Peyer's patch (tissue), 4 donors: ENCODE data around the gene BAG5.

Source experiments
- POLR2A ChIP-seq, 2 donors: fragments of 450-650 bp; IDR thresholded peaks; one replicate each; pipeline ENCODE4 v1.5.1; 2017; ENCODE audit warnings: antibody characterized with exemption in 2 of 2, mild to moderate bottlenecking in 2 of 2, moderate library complexity in 2 of 2
- TF ChIP-seq, protein P1 (sequence below), 6 experiments: fragments of 450-650 bp in 4 of 6; fragments of 200-600 bp in 2 of 6; sonication (generic) in 1 of 6; IDR thresholded peaks; one replicate each; pipeline ENCODE4 v1.5.1; 2017 to 2019; ENCODE audit warnings: antibody characterized with exemption in 6 of 6, mild to moderate bottlenecking in 3 of 6, moderate library complexity in 1 of 6

DNA sequence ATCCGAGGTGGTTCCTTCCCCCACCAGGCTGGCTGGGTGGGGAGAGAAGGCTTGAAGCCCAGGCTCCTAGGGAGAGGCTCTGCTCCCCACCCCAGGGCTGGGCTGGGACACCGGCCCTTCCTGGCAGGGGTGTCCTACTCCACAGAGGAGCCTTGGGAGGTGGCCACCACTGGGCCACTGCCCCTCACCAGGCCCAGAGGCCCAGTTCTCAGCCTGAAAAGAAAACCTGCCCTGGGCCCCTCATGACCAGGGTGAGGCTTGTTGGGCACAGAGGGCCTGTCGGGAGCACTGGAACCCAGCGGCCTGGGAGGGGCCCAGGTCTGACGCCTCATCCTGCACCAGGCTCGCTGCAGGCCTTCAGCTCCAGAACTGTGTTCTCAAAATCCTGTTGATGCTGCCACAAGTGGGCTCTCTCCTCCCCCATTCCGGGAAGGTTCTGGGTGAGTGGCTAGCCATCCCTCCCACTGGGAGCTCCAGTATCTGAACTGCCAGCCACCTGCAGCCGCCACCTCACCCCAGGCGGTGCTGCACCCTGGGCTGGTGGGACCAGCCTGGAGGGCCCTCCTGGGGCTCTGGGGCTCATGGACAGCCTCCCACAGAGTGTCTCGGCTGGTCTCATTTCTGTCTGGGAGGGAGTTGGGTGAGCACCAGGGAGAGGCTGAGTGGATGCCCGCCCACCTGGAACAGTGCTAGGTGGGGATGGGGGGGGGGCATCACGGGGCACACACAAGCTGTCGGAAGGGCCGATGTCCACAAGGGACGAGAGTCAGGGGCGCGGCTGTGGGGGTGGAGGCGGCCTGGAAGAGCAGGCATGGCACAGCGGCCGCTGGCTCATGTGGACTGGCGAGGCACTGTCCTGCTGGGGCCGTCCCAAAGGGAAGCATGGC, 11.8 kb downstream of the BAG5 start:
- TF ChIP-seq, protein P1, sequence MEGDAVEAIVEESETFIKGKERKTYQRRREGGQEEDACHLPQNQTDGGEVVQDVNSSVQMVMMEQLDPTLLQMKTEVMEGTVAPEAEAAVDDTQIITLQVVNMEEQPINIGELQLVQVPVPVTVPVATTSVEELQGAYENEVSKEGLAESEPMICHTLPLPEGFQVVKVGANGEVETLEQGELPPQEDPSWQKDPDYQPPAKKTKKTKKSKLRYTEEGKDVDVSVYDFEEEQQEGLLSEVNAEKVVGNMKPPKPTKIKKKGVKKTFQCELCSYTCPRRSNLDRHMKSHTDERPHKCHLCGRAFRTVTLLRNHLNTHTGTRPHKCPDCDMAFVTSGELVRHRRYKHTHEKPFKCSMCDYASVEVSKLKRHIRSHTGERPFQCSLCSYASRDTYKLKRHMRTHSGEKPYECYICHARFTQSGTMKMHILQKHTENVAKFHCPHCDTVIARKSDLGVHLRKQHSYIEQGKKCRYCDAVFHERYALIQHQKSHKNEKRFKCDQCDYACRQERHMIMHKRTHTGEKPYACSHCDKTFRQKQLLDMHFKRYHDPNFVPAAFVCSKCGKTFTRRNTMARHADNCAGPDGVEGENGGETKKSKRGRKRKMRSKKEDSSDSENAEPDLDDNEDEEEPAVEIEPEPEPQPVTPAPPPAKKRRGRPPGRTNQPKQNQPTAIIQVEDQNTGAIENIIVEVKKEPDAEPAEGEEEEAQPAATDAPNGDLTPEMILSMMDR (IDR thresholded peaks at IDR 0.05), result no peak
- TF ChIP-seq POLR2A (IDR thresholded peaks at IDR 0.05), result no peak
